Fibroblast of lung (primary cell): ENCODE results near the gene RBM28.

Experiments
- CTCF ChIP-seq, 2 donors: IDR thresholded peaks in 1 of 2; conservative IDR thresholded peaks in 1 of 2; 1 replicate in 1 of 2; 2 replicates in 1 of 2; pipeline ENCODE4 v1.5.1; 2011 to 2012; ENCODE audit warnings: low read length in 2 of 2, control low read depth in 1 of 2, inconsistent platforms in 1 of 2, low read depth in 1 of 2, mild to moderate bottlenecking in 1 of 2
- EZH2 ChIP-seq: IDR thresholded peaks from 2 replicates; pipeline ENCODE4 v1.5.1; 2012; ENCODE audit warnings: low read length, control low read depth, mild to moderate bottlenecking; ENCODE audit errors: missing control alignments

- TF ChIP-seq CTCF (conservative IDR thresholded peaks at IDR 0.05 in 1 of 2, IDR thresholded peaks at IDR 0.05 in 1 of 2; ENCODE audit: low read depth in 1 of 2, low read length in 2 of 2) (no peak), EZH2 (no peak)
Observed at GRCh38 chr7:128263420-128263819, 80.3 kb downstream of the RBM28 start.
